ENCODE data around the gene KRTAP3-1. TPM values are rescaled to one million over a fixed set of nuclear protein-coding genes. Genes with fewer than 3 reads are reported as not detected.
"Not testable (repeated sequence)": the region's sequence is repeated elsewhere in the genome, so short reads cannot be mapped to it uniquely, and the experiment has no call there.

KRTAP3-1 gene
- not detected for polyA plus RNA-seq

DNA sequence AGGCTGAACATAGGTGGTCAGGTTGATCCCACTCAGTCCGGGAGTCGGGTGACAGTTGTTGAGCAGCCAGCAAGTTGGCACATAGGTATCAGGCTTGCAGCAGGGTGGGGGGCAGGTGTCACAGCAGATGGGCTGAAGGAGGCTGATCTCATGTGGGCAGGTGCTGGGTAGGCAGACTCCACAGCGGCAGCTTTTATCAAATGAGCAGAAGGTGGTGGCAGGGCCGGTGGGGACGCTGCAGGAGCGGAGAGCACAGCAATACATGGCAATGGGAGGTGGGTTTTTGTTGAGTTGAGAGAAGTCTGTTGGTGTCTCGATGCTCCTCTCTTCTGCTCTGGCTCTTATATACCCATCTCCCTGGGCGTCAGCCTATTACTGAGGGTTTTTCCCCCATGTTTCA, at the start of gene KRTAP3-1:
KRTAP3-1 (minus strand) TSS at position 318 of the 400 bp plus-strand sequence; CDS start at position 264, 54 bp downstream.
- no peaks in the 10 kb centered on the region for H3K36me3 Mint-ChIP-seq
- peaks cover 0 to 2% (median 0%) of the 10 kb centered on the region in 6 donors for H3K9me3 Mint-ChIP-seq
- H3K27ac Mint-ChIP-seq: no peak within 1 kb of the TSS
- peaks cover 0 to 4% (median 2%) of the 10 kb centered on the region in 3 donors for H3K27me3 Mint-ChIP-seq (ENCODE audit: low read depth in 3 of 3)
- H3K4me3 Mint-ChIP-seq: no peak within 1 kb of the TSS
- DNase-seq: no peak
- no peaks in the 10 kb centered on the region for H3K4me1 Mint-ChIP-seq

DNA sequence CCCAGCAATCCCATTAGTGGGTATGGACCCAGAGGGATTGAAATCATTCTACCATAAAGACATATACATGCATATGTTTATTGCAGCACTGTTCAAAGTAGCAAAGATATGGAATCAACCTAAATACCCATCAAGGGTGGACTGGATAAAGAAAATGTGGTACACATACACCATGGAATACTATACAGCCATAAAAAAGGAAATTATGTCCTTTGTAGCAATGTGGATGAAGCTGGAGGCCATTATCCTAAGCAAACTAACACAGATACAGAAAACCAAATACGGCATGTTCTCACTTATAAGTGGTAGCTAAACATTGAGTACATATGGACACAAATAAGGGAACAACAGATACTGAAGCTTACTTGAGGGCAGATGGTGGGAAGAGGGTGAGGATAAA, 48.6 kb upstream of the KRTAP3-1 start:
- no peak for DNase-seq
- no peak overlapping the region for H3K4me3 Mint-ChIP-seq
- H3K4me1 Mint-ChIP-seq: no peaks in the 10 kb centered on the region
- no peak overlapping the region for H3K27ac Mint-ChIP-seq
- H3K9me3 Mint-ChIP-seq: peaks cover 0 to 3% (median 0%) of the 10 kb centered on the region in 6 donors
- no peaks in the 10 kb centered on the region for H3K36me3 Mint-ChIP-seq
- H3K27me3 Mint-ChIP-seq (ENCODE audit: low read depth in 3 of 3): peaks cover 2 to 12% (median 2%) of the 10 kb centered on the region in 3 donors

DNA sequence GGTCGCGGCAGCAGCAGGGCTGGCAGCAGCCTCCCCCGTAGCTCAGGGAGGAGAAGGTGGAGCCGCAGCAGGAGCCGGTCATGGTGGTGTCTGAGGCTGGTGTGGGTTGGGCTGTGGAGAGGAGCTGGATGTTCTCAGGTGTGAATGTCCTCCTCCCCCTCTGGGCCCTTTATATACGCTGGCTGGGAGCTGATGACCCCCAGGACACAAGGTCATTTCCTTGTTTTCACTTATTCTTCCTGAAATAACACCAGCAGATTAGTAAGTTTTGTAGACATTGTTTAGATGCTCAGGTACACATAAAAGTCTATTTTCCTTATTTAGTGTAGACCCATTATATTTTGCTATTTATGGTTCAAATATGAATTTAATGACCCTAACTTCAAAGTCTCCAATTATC, 46.2 kb upstream of the KRTAP3-1 start, which contains the start of gene KRTAP2-2:
KRTAP2-2 (minus strand) TSS at position 101 of the 400 bp plus-strand sequence; CDS start at position 82, 19 bp downstream.
- H3K27me3 Mint-ChIP-seq (ENCODE audit: low read depth in 3 of 3); H3K9me3 Mint-ChIP-seq; H3K27ac Mint-ChIP-seq; H3K36me3 Mint-ChIP-seq; H3K4me1 Mint-ChIP-seq; DNase-seq; H3K4me3 Mint-ChIP-seq: not testable (repeated sequence)

DNA sequence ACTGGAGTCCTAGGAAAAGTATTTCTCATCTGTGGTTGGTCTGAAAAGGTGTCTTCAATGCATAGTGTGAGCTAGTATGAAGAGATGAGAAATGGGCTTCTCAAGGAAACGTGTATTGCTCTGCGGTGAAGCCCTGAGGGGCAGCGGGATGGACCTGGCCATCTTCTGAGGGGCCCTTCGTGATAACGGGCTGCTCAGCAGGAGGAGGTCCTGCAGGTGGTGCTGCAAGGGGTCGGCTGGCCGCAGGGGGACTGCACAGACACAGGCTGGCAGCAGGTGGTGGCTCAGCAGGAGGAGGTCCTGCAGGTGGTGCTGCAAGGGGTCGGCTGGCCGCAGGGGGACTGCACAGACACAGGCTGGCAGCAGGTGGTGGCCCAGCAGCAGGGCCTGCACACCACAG, 45.6 kb upstream of the KRTAP3-1 start:
- not testable (repeated sequence) for H3K27ac Mint-ChIP-seq; H3K4me1 Mint-ChIP-seq; H3K9me3 Mint-ChIP-seq; DNase-seq; H3K4me3 Mint-ChIP-seq; H3K36me3 Mint-ChIP-seq; H3K27me3 Mint-ChIP-seq (ENCODE audit: low read depth in 3 of 3)

DNA sequence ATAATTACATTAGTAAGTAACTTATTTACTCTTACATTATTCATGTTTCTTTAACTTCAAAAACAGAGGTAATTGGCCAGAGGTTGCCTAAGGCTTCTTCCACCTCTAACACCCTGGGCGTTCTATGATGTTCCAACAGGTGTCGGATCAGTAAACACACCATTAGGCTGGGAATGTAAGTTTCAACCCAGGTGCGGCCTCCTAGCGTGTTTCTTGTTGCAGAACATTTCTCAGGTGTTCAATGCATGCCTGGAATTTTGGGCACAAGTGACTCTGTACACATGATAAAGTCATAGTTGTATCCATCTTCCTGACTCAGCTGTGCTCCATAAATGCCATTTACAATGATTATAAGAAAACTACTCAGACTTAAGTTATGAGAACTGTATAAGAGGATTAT, 45.1 kb upstream of the KRTAP3-1 start:
- H3K36me3 Mint-ChIP-seq: no peaks in the 10 kb centered on the region
- peaks cover 0 to 5% (median 4%) of the 10 kb centered on the region in 3 donors for H3K27me3 Mint-ChIP-seq (ENCODE audit: low read depth in 3 of 3)
- DNase-seq: no peak
- peaks cover under 1 to 2% of the 10 kb centered on the region in 2 donors for H3K4me1 Mint-ChIP-seq
- no peaks in the 10 kb centered on the region for H3K9me3 Mint-ChIP-seq
- H3K27ac Mint-ChIP-seq: no peak overlapping the region
- no peak overlapping the region for H3K4me3 Mint-ChIP-seq

DNA sequence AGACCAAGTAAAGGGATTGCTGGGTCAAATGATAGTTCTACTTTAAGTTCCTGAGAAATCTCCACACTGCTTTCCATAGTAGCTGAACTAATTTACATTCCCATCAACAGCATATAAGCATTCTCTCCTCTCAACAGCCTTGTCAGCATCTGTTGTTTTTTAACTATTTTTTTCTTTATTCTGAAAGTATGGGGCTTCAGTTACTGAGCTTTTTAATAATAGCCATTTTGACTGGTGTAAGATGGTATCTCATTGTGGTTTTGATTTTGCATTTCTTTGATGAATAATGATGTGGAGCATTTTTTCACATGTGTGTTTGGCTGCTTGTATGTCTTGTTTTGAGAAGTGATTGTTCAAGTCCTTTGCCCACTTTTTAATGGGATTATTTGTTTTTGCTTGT, 43.6 kb upstream of the KRTAP3-1 start:
- no peak overlapping the region for H3K27ac Mint-ChIP-seq
- H3K9me3 Mint-ChIP-seq: no peaks in the 10 kb centered on the region
- DNase-seq: no peak
- peaks cover 4 to 6% of the 10 kb centered on the region in 2 donors for H3K4me1 Mint-ChIP-seq
- peaks cover 5 to 7% (median 5%) of the 10 kb centered on the region in 3 donors for H3K27me3 Mint-ChIP-seq (ENCODE audit: low read depth in 3 of 3)
- no peak overlapping the region for H3K4me3 Mint-ChIP-seq
- H3K36me3 Mint-ChIP-seq: no peaks in the 10 kb centered on the region

DNA sequence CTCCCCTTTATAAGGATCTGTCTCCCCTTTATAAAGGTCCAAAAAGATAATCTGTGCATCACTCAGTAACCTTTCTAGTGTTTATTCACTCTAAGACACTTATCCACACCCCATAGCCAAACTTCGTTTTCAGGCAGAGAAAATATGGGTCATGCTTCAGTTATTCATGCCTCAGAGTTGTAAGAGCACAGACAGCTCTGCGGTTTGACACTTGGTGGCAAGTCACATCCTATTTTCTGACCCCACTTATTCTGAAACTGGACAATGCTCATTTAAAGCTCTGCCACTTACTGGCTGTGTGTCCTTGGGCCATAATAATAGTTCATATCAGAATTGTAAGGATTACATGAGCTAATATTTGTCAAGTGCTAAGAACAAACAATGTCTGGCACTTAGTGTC, 40.2 kb upstream of the KRTAP3-1 start:
- no peak overlapping the region for H3K4me3 Mint-ChIP-seq
- H3K9me3 Mint-ChIP-seq: no peaks in the 10 kb centered on the region
- DNase-seq: no peak
- H3K4me1 Mint-ChIP-seq: peaks cover 6 to 10% of the 10 kb centered on the region in 2 donors
- no peak overlapping the region for H3K27ac Mint-ChIP-seq
- H3K27me3 Mint-ChIP-seq (ENCODE audit: low read depth in 3 of 3): peaks cover 5 to 8% (median 8%) of the 10 kb centered on the region in 3 donors
- no peaks in the 10 kb centered on the region for H3K36me3 Mint-ChIP-seq

DNA sequence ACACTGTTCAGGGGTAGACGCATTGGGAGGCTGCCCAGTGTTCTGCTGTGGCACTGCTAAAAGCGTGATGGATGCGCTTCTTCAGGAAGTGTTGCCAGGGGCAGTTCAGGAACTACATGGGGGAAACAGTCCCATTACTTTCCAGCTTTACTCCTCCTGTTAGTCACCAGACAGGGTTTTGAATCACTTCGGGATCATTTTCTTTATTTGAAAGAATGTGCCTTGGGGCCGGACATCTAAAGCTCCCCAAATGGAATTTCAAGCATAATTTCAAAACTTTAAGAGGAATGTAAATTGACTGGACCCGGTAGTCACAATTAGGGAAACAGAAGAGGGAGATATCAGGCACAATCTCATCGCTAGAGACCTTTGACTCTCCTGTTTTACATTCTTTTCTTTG, 39.5 kb upstream of the KRTAP3-1 start:
- Mint-ChIP-seq H3K27ac (no peak overlapping the region), H3K4me3 (no peak overlapping the region), H3K27me3 (ENCODE audit: low read depth in 3 of 3) (peaks cover 7 to 8% (median 8%) of the 10 kb centered on the region in 3 donors), H3K9me3 (no peaks in the 10 kb centered on the region), H3K4me1 (peaks cover 7 to 14% of the 10 kb centered on the region in 2 donors), H3K36me3 (no peaks in the 10 kb centered on the region)
- no peak for DNase-seq

DNA sequence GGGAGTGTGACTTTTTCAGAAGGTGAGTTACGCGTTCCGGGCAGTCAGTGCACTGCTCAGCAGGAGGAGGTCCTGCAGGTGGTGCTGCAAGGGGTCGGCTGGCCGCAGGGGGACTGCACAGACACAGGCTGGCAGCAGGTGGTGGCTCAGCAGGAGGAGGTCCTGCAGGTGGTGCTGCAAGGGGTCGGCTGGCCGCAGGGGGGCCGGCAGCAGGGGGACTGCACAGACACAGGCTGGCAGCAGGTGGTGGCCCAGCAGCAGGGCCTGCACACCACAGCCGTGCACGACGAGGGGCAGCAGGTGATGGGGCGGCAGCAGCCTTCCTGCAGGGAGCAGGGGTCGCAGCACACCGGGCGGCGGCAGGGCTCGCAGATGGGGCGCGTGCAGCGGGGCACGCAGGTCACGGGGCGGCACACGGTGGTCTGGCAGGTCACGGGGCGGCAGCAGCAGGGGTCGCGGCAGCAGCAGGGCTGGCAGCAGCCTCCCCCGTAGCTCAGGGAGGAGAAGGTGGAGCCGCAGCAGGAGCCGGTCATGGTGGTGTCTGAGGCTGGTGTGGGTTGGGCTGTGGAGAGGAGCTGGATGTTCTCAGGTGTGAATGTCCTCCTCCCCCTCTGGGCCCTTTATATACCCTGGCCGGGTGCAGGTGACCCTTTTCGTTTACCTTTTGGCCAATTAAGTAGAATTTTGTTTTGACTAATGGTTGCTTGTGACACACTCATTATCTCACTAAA, 38.0 kb upstream of the KRTAP3-1 start, which contains the start of gene KRTAP2-1:
KRTAP2-1 (minus strand) TSS at position 582 of the 731 bp plus-strand sequence; CDS start at position 533, 49 bp downstream.
- peaks cover 7 to 14% of the 10 kb centered on the region in 2 donors for H3K4me1 Mint-ChIP-seq
- H3K27ac Mint-ChIP-seq; DNase-seq; H3K27me3 Mint-ChIP-seq (ENCODE audit: low read depth in 3 of 3); H3K9me3 Mint-ChIP-seq; H3K36me3 Mint-ChIP-seq; H3K4me3 Mint-ChIP-seq: not testable (repeated sequence)

DNA sequence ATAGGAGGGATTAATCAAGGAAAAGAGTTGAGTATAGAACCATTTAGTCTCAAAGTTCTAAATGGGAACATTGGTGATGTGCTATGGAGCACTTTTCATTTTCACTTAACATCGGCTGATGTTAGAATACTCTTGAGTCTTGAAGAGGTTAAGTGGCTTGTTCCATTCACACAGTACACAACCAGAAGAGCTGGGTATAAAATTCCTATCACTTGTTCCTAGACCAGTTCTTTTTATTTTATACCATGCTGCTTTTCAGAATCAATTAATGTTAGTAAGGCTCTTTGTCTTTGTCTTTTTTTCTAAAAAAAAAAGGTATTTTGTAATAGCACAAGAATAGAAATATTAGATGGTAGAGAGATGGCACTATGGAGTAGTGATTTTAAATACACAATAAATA, 34.0 kb upstream of the KRTAP3-1 start:
- Mint-ChIP-seq H3K4me3 (no peak overlapping the region), H3K27me3 (ENCODE audit: low read depth in 3 of 3) (peaks cover 3 to 7% (median 6%) of the 10 kb centered on the region in 3 donors), H3K9me3 (peaks cover 0 to 3% (median 0%) of the 10 kb centered on the region in 6 donors), H3K27ac (no peak overlapping the region), H3K4me1 (peaks cover 3 to 8% of the 10 kb centered on the region in 2 donors), H3K36me3 (no peaks in the 10 kb centered on the region)
- DNase-seq: no peak

DNA sequence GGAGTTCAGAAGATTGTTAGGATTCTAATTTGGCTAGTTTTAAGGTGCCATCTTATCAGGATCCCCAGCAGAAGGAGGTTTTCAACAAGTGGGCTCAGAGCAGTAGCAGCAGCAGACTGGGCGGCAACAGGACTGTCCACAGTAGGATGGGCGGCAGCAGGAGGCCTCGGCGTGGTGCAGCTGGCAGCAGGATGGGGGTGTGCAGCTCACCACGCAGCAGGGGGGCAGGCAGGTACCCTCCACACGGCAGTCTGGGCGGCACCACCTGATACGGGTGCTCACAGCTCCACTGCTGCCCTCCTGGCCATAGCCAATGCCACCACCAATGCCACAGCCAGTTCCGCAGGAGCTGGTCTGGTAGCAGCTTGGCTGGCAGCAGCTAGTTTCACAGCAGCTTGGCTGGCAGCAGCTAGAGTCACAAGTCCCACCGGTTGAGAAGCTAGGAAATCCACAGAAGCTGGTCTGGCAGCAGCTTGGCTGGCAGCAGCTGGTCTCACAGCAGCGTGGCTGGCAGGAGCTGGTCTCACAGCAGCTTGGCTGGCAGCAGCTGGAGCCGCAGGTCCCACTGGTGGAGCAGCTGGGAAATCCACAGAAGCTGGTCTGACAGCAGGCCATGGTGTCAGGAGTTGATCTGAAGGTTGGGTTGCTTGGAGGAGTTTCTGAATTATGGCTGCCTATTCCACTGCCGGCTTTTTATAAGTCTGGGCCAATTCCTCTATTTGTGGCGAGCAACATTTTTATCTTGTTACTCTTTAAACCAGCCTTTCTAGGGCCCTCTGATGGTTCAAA, 32.0 kb upstream of the KRTAP3-1 start, which contains the start of gene KRTAP1-1:
KRTAP1-1 (minus strand) TSS at position 668 of the 789 bp plus-strand sequence; CDS start at position 615, 53 bp downstream.
- DNase-seq; H3K27me3 Mint-ChIP-seq (ENCODE audit: low read depth in 3 of 3); H3K36me3 Mint-ChIP-seq; H3K9me3 Mint-ChIP-seq; H3K4me1 Mint-ChIP-seq; H3K4me3 Mint-ChIP-seq; H3K27ac Mint-ChIP-seq: not testable (repeated sequence)

DNA sequence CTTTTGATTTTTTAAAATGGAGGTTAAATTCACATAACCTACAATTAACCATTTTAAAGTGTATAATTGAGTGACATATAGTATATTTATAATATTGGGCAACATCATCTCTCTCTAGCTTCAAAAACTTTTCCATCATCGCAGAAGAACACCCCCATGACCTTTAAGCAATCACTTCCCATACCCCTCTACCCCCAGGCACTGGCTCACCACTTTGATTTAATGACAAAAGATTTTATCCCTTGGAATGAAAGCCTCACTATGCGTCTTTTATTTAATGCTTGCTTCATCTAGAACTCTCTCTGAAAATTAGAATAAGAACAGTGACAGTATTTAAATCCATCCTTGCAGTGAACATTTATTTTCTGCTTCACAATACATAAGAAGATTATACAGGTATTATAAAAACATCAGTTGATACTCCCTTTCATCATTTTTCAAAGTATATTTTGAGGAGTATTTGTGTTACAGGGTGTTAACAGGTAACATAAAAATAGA, 29.0 kb upstream of the KRTAP3-1 start:
- H3K9me3 Mint-ChIP-seq: peaks cover 0 to 3% (median 0%) of the 10 kb centered on the region in 6 donors
- H3K36me3 Mint-ChIP-seq: no peaks in the 10 kb centered on the region
- DNase-seq: no peak
- no peak overlapping the region for H3K4me3 Mint-ChIP-seq
- no peaks in the 10 kb centered on the region for H3K4me1 Mint-ChIP-seq
- H3K27ac Mint-ChIP-seq: no peak overlapping the region
- peaks cover 0 to 7% (median 4%) of the 10 kb centered on the region in 3 donors for H3K27me3 Mint-ChIP-seq (ENCODE audit: low read depth in 3 of 3)

DNA sequence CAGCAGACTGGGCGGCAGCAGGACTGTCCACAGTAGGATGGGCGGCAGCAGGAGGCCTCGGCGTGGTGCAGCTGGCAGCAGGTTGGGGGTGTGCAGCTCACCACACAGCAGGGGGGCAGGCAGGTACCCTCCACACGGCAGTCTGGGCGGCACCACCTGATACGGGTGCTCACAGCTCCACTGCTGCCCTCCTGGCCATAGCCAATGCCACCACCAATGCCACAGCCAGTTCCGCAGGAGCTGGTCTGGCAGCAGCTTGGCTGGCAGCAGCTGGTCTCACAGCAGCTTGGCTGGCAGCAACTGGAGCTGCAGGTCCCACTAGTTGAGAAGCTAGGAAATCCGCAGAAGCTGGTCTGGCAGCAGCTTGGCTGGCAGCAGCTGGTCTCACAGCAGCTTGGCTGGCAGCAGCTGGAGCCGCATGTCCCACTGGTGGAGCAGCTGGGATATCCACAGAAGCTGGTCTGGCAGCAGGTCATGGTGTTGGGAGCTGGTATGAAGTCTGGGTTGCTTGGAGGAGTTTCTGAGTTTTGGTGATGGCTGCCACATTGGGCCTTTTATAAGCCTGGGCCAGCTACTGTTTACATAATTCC, 25.5 kb upstream of the KRTAP3-1 start, which contains the start of gene KRTAP1-3:
KRTAP1-3 (minus strand) TSS at position 529 of the 590 bp plus-strand sequence; CDS start at position 476, 53 bp downstream.
- H3K36me3 Mint-ChIP-seq; H3K27me3 Mint-ChIP-seq (ENCODE audit: low read depth in 3 of 3): not testable (repeated sequence)

More for the DNA sequence above, 25.5 kb upstream of the KRTAP3-1 start, which contains the start of gene KRTAP1-3:
- not testable (repeated sequence) for H3K9me3 Mint-ChIP-seq, H3K27ac Mint-ChIP-seq, DNase-seq, H3K4me3 Mint-ChIP-seq, H3K4me1 Mint-ChIP-seq

Data from immature natural killer cell (primary cell).